ENCODE results near the gene CUEDC1. TPM values are rescaled to one million over a fixed set of nuclear protein-coding genes. Genes with fewer than 3 reads are reported as not detected.
A peak's percentile ranks its signal among the peaks of the same experiment; 100 is the strongest.

Gene CUEDC1
- total and polyA plus RNA-seq, 2 of the 13 experiments (the other 11 are each of a cell fraction or from before 2014, with no cell fraction given): 7.4 to 12.9 TPM

GRCh38 chr17:57986841-57987580, 31.8 kb upstream of the CUEDC1 start (continued):
- TF ChIP-seq ZNF691 (CRISPR knock-in tag; IDR thresholded peaks at IDR 0.05; ENCODE audit: borderline replicate concordance, low read depth) (peak; percentile 14; the same call in 1 of the 2 replicates), FOXA3 (CRISPR knock-in tag; IDR thresholded peaks at IDR 0.05) (peak; percentile 57), ZBTB21 (CRISPR knock-in tag; IDR thresholded peaks at IDR 0.05) (peak; percentile 18; the same call in 1 of the 2 replicates), KLF9 (CRISPR knock-in tag; IDR thresholded peaks at IDR 0.05; ENCODE audit: low read depth) (0 out of 2 replicates have a peak, but pooled peaks have one; percentile 50), IKZF5 (CRISPR knock-in tag; IDR thresholded peaks at IDR 0.05) (0 out of 2 replicates have a peak, but pooled peaks have one; percentile 32), ZNF441 (CRISPR knock-in tag; IDR thresholded peaks at IDR 0.05; ENCODE audit: borderline replicate concordance) (peak; percentile 81), HNRNPLL (IDR thresholded peaks at IDR 0.05; ENCODE audit: low read depth, low read length, poor library complexity, severe bottlenecking) (peak; percentile 27), MXI1 (IDR thresholded peaks at IDR 0.05; ENCODE audit: borderline replicate concordance, low read depth, low read length) (peak; percentile 42; the same call in 1 of the 3 replicates), LCORL (IDR thresholded peaks at IDR 0.05) (no peak), LCORL (CRISPR knock-in tag; IDR thresholded peaks at IDR 0.05) (peak; percentile 33; the same call in 1 of the 2 replicates), ARHGAP35 (CRISPR knock-in tag; IDR thresholded peaks at IDR 0.05; ENCODE audit: borderline replicate concordance) (peak; percentile 13; the same call in 1 of the 2 replicates), THAP9 (CRISPR knock-in tag; IDR thresholded peaks at IDR 0.05; ENCODE audit: borderline replicate concordance) (0 out of 2 replicates have a peak, but pooled peaks have one; percentile 23), UBTF (CRISPR knock-in tag; IDR thresholded peaks at IDR 0.05) (no peak), GLMP (CRISPR knock-in tag; IDR thresholded peaks at IDR 0.05; ENCODE audit: borderline replicate concordance) (no peak), JUND (CRISPR knock-in tag; IDR thresholded peaks at IDR 0.05) (peak; percentile 66), ZNF670 (CRISPR knock-in tag; IDR thresholded peaks at IDR 0.05; ENCODE audit: borderline replicate concordance) (0 out of 2 replicates have a peak, but pooled peaks have one; percentile 21), ZNF34 (CRISPR knock-in tag; IDR thresholded peaks at IDR 0.05; ENCODE audit: borderline replicate concordance) (0 out of 2 replicates have a peak, but pooled peaks have one; percentile 21), ZNF746 (CRISPR knock-in tag; IDR thresholded peaks at IDR 0.05) (peak; percentile 24), ZSCAN25 (CRISPR knock-in tag; IDR thresholded peaks at IDR 0.05) (0 out of 2 replicates have a peak, but pooled peaks have one; percentile 5), ZNF768 (CRISPR knock-in tag; IDR thresholded peaks at IDR 0.05) (no peak)

All from HepG2 (cell line).